Fibroblast of lung (primary cell): ENCODE data around the gene SHC1.

Experiments
- EZH2 ChIP-seq: IDR thresholded peaks from 2 replicates; pipeline ENCODE4 v1.5.1; 2012; ENCODE audit warnings: low read length, control low read depth, mild to moderate bottlenecking; ENCODE audit errors: missing control alignments
- TF ChIP-seq, protein P1 (sequence below), 2 donors: IDR thresholded peaks in 1 of 2; conservative IDR thresholded peaks in 1 of 2; 1 replicate in 1 of 2; 2 replicates in 1 of 2; pipeline ENCODE4 v1.5.1; 2011 to 2012; ENCODE audit warnings: low read length in 2 of 2, control low read depth in 1 of 2, inconsistent platforms in 1 of 2, low read depth in 1 of 2, mild to moderate bottlenecking in 1 of 2

DNA sequence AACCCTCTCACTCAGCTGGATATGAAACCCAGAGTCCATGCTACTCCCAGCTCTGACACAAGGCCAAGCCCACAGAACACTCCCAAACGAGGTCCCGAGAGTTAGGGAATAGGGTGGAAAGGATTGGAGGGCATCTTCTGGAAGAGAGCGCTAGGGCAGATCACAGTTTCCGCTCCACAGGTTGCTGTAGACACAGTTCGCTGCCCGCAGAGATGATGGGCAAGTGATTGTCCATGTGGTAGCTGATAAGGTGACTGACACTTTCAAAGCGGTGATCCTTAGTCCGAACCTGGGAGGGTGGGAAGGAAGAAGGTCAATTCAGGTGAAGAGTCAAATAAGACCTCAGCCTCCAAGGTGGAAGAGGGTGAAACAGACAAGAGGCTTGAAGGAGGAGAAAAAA, 6.9 kb downstream of the SHC1 start:
- TF ChIP-seq, protein P1, sequence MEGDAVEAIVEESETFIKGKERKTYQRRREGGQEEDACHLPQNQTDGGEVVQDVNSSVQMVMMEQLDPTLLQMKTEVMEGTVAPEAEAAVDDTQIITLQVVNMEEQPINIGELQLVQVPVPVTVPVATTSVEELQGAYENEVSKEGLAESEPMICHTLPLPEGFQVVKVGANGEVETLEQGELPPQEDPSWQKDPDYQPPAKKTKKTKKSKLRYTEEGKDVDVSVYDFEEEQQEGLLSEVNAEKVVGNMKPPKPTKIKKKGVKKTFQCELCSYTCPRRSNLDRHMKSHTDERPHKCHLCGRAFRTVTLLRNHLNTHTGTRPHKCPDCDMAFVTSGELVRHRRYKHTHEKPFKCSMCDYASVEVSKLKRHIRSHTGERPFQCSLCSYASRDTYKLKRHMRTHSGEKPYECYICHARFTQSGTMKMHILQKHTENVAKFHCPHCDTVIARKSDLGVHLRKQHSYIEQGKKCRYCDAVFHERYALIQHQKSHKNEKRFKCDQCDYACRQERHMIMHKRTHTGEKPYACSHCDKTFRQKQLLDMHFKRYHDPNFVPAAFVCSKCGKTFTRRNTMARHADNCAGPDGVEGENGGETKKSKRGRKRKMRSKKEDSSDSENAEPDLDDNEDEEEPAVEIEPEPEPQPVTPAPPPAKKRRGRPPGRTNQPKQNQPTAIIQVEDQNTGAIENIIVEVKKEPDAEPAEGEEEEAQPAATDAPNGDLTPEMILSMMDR (conservative IDR thresholded peaks at IDR 0.05 in 1 of 2, IDR thresholded peaks at IDR 0.05 in 1 of 2; ENCODE audit: low read depth in 1 of 2, low read length in 2 of 2): no peak
- TF ChIP-seq EZH2: no peak
